ENCODE data around the gene HMCN2. TPM values are rescaled to one million over a fixed set of nuclear protein-coding genes. Genes with fewer than 3 reads are reported as not detected.

Gene HMCN2
- total RNA-seq, 1 experiment from 2014 or later, result 8.6 TPM

GRCh38 chr9:130363755-130364404 lies 98.3 kb downstream of the HMCN2 start:
- Histone ChIP-seq H3K79me2 (ENCODE audit: insufficient read depth, low read length) (no peaks in the 10 kb centered on the region), H2AFZ (ENCODE audit: low read length) (no peak overlapping the region), H3K9ac (ENCODE audit: extremely low read depth, insufficient read length, low read length) (no peak overlapping the region), H3K4me2 (ENCODE audit: insufficient read depth, insufficient read length, low read length) (no peak overlapping the region), H3K23me2 (ENCODE audit: insufficient read length, low read depth, low read length, poor library complexity, severe bottlenecking) (no peaks in the 10 kb centered on the region), H3K18ac (ENCODE audit: insufficient read length, low read depth, low read length) (no peak overlapping the region), H3K4me1 (ENCODE audit: insufficient read depth, low read length) (no peaks in the 10 kb centered on the region), H4K20me1 (ENCODE audit: control insufficient read depth, insufficient read depth, insufficient read length) (peaks cover 2% of the 10 kb centered on the region), H4K5ac (ENCODE audit: insufficient read length, low read depth, low read length) (no peak overlapping the region), H3K56ac (ENCODE audit: insufficient read length, low read depth, low read length) (no peak overlapping the region), H3K9me3 (ENCODE audit: control insufficient read depth, low read depth, low read length) (no peaks in the 10 kb centered on the region), H4K8ac (replicated peaks; ENCODE audit: insufficient read length, low read depth, low read length) (no peak overlapping the region), H2BK20ac (ENCODE audit: low read depth, low read length, poor library complexity, severe bottlenecking) (no peak overlapping the region), H2BK5ac (ENCODE audit: insufficient read length, low read length) (no peak overlapping the region), H3K23ac (ENCODE audit: insufficient read length, low read depth, low read length) (no peak overlapping the region), H2BK15ac (ENCODE audit: low read depth, low read length) (no peak overlapping the region), H3K14ac (ENCODE audit: insufficient read depth, low read length) (no peak overlapping the region), H3K4ac (ENCODE audit: low read depth, low read length) (no peak overlapping the region), H3K27me3 (ENCODE audit: insufficient read depth, low read length) (no peaks in the 10 kb centered on the region), H2BK120ac (ENCODE audit: low read depth, low read length, poor library complexity, severe bottlenecking) (no peak overlapping the region), H3K27ac (ENCODE audit: insufficient read length, low read depth, low read length) (no peak overlapping the region), H2BK12ac (ENCODE audit: insufficient read length, low read depth, low read length) (no peak overlapping the region), H3K79me1 (ENCODE audit: insufficient read depth, low read depth, low read length, poor library complexity, severe bottlenecking) (no peaks in the 10 kb centered on the region), H4K91ac (ENCODE audit: insufficient read length, low read depth, low read length) (no peak overlapping the region), H3T11ph (ENCODE audit: low read length) (no peak overlapping the region), H2AK5ac (ENCODE audit: insufficient read length, low read length) (no peak overlapping the region)
- TF ChIP-seq CTCF (conservative IDR thresholded peaks at IDR 0.05), result no peak
- H3K27me3 Mint-ChIP-seq (ENCODE audit: low read depth), result no peaks in the 10 kb centered on the region
- WGBS (ENCODE audit: extremely low coverage, insufficient read length, low lambda C conversion rate), result no CpG with 5 or more reads among the region's 9 CpGs
- H3K4me1 Mint-ChIP-seq, result peaks cover 12 to 14% of the 10 kb centered on the region in 2 experiments
- no peak overlapping the region for H3K4me3 Mint-ChIP-seq
- no peaks in the 10 kb centered on the region for H3K9me3 Mint-ChIP-seq
- H3K27ac Mint-ChIP-seq, result no peak overlapping the region
- H3K36me3 Mint-ChIP-seq (ENCODE audit: insufficient read depth in 1 of 3, low read depth in 3 of 3), result peaks cover 7 to 19% (median 9%) of the 10 kb centered on the region in 3 experiments; a peak in 6 of 7 replicates
- DNase-seq, result no peak

Data from H9 (cell line).